Ammon's horn (tissue), 1 donor: Measurements from ENCODE around the gene CCDC90B.
"Not testable (repeated sequence)": the region's sequence is repeated elsewhere in the genome, so short reads cannot be mapped to it uniquely, and the experiment has no call there.

Source experiments
- DNase-seq: peaks from one replicate; pipeline ENCODE4 v3.0.0-alpha.2; 2016; ENCODE audit warnings: low spot score

CCDC90B gene

GRCh38 chr11:83287631-83288030, 1.5 kb upstream of the CCDC90B start:
- DNase-seq = no peak

GRCh38 chr11:83285151-83285770, 906 bp downstream of the CCDC90B start:
- DNase-seq = no peak

- no peak for DNase-seq
Observed at GRCh38 chr11:83284501-83285150, 1.5 kb downstream of the CCDC90B start.

GRCh38 chr11:83282084-83282716, 4.0 kb downstream of the CCDC90B start:
- no peak for DNase-seq

- no peak for DNase-seq
Observed at GRCh38 chr11:83280256-83280655, 5.9 kb downstream of the CCDC90B start.

GRCh38 chr11:83278351-83278750, 7.8 kb downstream of the CCDC90B start:
- DNase-seq = no peak

- no peak for DNase-seq
Observed at GRCh38 chr11:83275888-83276641, 10.1 kb downstream of the CCDC90B start.

- no peak for DNase-seq
Observed at GRCh38 chr11:83272627-83273026, 13.5 kb downstream of the CCDC90B start.

- not testable (repeated sequence) for DNase-seq
Observed at GRCh38 chr11:83271734-83272133, 14.4 kb downstream of the CCDC90B start.

GRCh38 chr11:83269080-83269479, 17.1 kb downstream of the CCDC90B start:
- not testable (repeated sequence) for DNase-seq

- no peak for DNase-seq
Observed at GRCh38 chr11:83265331-83265730, 20.8 kb downstream of the CCDC90B start.

- DNase-seq = no peak
Observed at GRCh38 chr11:83259559-83259958, 26.6 kb downstream of the CCDC90B start.

GRCh38 chr11:83257761-83258168, 28.4 kb downstream of the CCDC90B start:
- no peak for DNase-seq

GRCh38 chr11:83256602-83257340, 29.4 kb downstream of the CCDC90B start:
- DNase-seq = no peak

- DNase-seq = no peak
Observed at GRCh38 chr11:83255366-83255765, 30.8 kb downstream of the CCDC90B start.

- DNase-seq = no peak
Observed at GRCh38 chr11:83252941-83253340, 33.2 kb downstream of the CCDC90B start.

GRCh38 chr11:83252266-83252665, 33.9 kb downstream of the CCDC90B start:
- no peak for DNase-seq

GRCh38 chr11:83249972-83250593, 36.1 kb downstream of the CCDC90B start:
- DNase-seq = peak; percentile 70

GRCh38 chr11:83249445-83249844, 36.7 kb downstream of the CCDC90B start:
- DNase-seq = no peak

- DNase-seq = peak; percentile 53
Observed at GRCh38 chr11:83241291-83241946, 44.7 kb downstream of the CCDC90B start.

- DNase-seq = no peak
Observed at GRCh38 chr11:83238111-83238510, 48.1 kb downstream of the CCDC90B start.
